ENCODE results near the gene CBX1. TPM values are rescaled to one million over a fixed set of nuclear protein-coding genes. Genes with fewer than 3 reads are reported as not detected.
A peak's percentile ranks its signal among the peaks of the same experiment; 100 is the strongest.

Gene CBX1
- 59.7 and 64.5 TPM in 2 replicates for total RNA-seq (2014; rRNA removed; shearing (Covaris generic))
- total RNA-seq (2022), result 68.2 and 70.4 TPM in 2 replicates
- Bru-seq, nascent RNA, result percentile 69 among the genes with signal in this experiment
- percentile 85 among the genes with signal in this experiment for BruChase-seq, experiment 1, labeled RNA remaining after a 6-hour chase
- percentile 81 among the genes with signal in this experiment for BruChase-seq, experiment 2, labeled RNA remaining after a 2-hour chase
- long read RNA-seq, transcript CBX1-201 (5 exons, 2,232 nt), result major isoform, 25 of 43 reads
- long read RNA-seq, partial matches to known transcripts, result 5 of 43 reads
- long read RNA-seq, other reads (novel, unspliced or antisense), result 13 of 43 reads

DNA sequence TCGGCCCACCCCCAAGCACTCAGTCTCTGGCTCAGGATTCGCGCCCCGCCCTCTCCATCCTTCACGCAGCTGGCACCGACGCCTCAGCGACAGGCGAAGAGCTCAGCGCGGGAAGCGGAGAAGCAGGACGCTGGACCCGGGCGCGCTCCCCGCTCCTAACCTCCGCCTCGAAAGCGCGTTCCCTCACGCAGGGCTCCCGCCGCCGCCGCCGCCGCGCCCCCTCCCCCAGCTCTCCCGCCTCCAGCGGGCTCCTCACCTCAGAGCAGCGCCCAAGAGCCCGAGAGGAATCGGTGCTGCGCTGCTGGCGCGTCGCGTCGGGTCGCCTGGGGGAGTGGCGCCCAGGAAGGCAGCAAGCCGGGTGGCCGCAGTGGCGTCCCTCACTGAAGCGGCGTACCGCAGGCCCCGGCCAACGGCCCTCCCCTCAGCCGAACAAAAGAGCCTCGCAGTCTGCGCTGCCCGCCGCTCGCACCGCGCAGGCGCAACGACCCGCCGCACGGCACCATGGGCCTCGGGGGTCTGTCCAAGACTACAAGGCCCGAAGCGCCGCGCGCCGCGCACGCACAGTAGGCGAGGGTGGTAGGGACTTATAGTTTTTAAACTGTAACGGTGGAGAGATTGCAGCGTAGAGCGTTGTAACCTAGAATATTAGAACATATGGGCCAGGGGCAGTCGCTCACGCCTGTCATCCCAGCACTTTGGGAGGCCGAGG is at the start of gene CBX1:
CBX1 (minus strand) TSS at position 467 of the 709 bp plus-strand sequence. CDS start 24,474 bp downstream, outside the sequence.
- Histone ChIP-seq H3K4me2 (ENCODE audit: low read length) (peak within 1 kb of the TSS; percentile 84), H3K36me3 (ENCODE audit: insufficient read depth, low read length) (peaks cover 22% of the 10 kb centered on the region), H3K27ac (ENCODE audit: low read depth, low read length, poor library complexity, severe bottlenecking) (peak within 1 kb of the TSS; percentile 70), H3K79me2 (ENCODE audit: insufficient read depth, low read depth, low read length) (peaks cover 46% of the 10 kb centered on the region), H3K9me3 (ENCODE audit: low read length) (peaks cover 8% of the 10 kb centered on the region; the same call in 1 of the 2 replicates), H4K20me1 (ENCODE audit: insufficient read depth, low read length) (no peaks in the 10 kb centered on the region), H3K4me3 (ENCODE audit: low read depth, low read length, poor library complexity, severe bottlenecking) (peak within 1 kb of the TSS; percentile 75), H3K4me1 (ENCODE audit: insufficient read depth, low read length, poor library complexity, severe bottlenecking) (peaks cover 29% of the 10 kb centered on the region), H3K9me2 (ENCODE audit: insufficient read depth, low read length) (no peaks in the 10 kb centered on the region), H2AFZ (ENCODE audit: low read length) (peak within 1 kb of the TSS; percentile 87)
- TF ChIP-seq EZH2phosphoT487 (IDR thresholded peaks at IDR 0.05; ENCODE audit: borderline replicate concordance, low read depth, low read length), result no peak
- TF ChIP-seq, protein P1, sequence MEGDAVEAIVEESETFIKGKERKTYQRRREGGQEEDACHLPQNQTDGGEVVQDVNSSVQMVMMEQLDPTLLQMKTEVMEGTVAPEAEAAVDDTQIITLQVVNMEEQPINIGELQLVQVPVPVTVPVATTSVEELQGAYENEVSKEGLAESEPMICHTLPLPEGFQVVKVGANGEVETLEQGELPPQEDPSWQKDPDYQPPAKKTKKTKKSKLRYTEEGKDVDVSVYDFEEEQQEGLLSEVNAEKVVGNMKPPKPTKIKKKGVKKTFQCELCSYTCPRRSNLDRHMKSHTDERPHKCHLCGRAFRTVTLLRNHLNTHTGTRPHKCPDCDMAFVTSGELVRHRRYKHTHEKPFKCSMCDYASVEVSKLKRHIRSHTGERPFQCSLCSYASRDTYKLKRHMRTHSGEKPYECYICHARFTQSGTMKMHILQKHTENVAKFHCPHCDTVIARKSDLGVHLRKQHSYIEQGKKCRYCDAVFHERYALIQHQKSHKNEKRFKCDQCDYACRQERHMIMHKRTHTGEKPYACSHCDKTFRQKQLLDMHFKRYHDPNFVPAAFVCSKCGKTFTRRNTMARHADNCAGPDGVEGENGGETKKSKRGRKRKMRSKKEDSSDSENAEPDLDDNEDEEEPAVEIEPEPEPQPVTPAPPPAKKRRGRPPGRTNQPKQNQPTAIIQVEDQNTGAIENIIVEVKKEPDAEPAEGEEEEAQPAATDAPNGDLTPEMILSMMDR (conservative IDR thresholded peaks at IDR 0.05; ENCODE audit: low read length), result no peak
- no TSS peak for BruUV-seq (replicated peaks)
- intact Hi-C loops (cut with micrococcal nuclease; ENCODE audit: unreplicated experiment), result loop anchor here (2.0 kb wide), 1 partner anchor 76 kb away; no protein-coding TSS in a partner anchor
- DNase-seq (ENCODE audit: low spot score), result peak; percentile 97
- CTCF ChIA-PET (ENCODE audit: unreplicated experiment), result no interaction called here
- POLR2A ChIA-PET, result interaction anchor here (1.2 to 1.8 kb wide), 3 partner anchors 11 to 18 kb away, joined by 3 to 7 read pairs (median 5); no protein-coding TSS in a partner anchor

DNA sequence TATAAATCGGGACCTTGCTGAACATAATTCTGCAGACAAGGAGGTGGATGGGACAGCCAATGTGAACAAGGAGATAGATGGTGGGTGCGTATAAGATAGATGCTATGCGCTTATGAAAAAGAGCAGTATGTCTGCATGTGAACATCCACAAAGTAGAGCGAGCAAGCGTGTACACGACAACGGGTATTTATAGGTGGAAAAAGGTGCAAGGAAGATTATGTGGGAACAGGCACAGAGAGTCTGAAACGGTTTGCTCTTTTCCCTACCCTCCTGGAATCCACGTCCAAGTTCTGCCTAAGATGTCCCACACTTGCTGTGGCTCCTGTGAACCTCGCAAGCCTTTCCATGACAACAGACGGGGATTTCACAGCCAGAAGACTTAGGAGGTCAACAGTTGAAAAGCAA is 49.3 kb upstream of the CBX1 start:
- H3K4me2 ChIP-seq (ENCODE audit: low read length), result no peak overlapping the region
- H3K9me2 ChIP-seq (ENCODE audit: insufficient read depth, low read length), result no peaks in the 10 kb centered on the region
- TF ChIP-seq, protein P1 (conservative IDR thresholded peaks at IDR 0.05; ENCODE audit: low read length), result no peak
- no peak for TF ChIP-seq EZH2phosphoT487 (IDR thresholded peaks at IDR 0.05; ENCODE audit: borderline replicate concordance, low read depth, low read length)
- H3K4me3 ChIP-seq (ENCODE audit: low read depth, low read length, poor library complexity, severe bottlenecking), result no peak overlapping the region
- H3K9me3 ChIP-seq (ENCODE audit: low read length), result no peaks in the 10 kb centered on the region
- no peak overlapping the region for H2AFZ ChIP-seq (ENCODE audit: low read length)
- H3K36me3 ChIP-seq (ENCODE audit: insufficient read depth, low read length), result no peaks in the 10 kb centered on the region
- no peaks in the 10 kb centered on the region for H3K4me1 ChIP-seq (ENCODE audit: insufficient read depth, low read length, poor library complexity, severe bottlenecking)
- CTCF ChIA-PET (ENCODE audit: unreplicated experiment), result no interaction called here
- no peak for DNase-seq (ENCODE audit: low spot score)
- POLR2A ChIA-PET, result no interaction called here
- no peaks in the 10 kb centered on the region for H3K79me2 ChIP-seq (ENCODE audit: insufficient read depth, low read depth, low read length)
- intact Hi-C loops (cut with micrococcal nuclease; ENCODE audit: unreplicated experiment), result no loop called here
- no peaks in the 10 kb centered on the region for H4K20me1 ChIP-seq (ENCODE audit: insufficient read depth, low read length)
- no peak overlapping the region for H3K27ac ChIP-seq (ENCODE audit: low read depth, low read length, poor library complexity, severe bottlenecking)
- no TSS peak for BruUV-seq (replicated peaks)

All from OCI-LY7 (cell line).